ENCODE data around the gene LRRC4C.

DNA sequence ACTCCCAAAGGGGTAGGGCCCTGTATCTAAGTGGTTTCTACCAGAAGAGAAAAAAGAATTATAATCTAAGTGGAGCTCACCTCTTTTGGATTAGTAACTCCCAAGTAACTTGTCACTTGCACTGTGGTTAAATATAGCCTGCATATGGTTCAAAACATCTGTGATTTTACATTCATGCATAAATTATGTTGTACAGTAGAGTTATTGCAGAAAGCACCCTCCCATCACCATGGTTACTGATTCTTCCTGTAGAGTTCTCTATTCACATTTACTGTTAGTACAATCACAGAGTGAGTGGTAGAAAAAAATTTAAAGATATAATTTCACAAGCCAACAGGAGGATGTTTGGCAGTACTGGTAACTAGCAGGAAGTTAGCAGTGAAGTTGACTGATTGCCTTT is 80.4 kb downstream of the LRRC4C start:
- TF ChIP-seq, protein P1, sequence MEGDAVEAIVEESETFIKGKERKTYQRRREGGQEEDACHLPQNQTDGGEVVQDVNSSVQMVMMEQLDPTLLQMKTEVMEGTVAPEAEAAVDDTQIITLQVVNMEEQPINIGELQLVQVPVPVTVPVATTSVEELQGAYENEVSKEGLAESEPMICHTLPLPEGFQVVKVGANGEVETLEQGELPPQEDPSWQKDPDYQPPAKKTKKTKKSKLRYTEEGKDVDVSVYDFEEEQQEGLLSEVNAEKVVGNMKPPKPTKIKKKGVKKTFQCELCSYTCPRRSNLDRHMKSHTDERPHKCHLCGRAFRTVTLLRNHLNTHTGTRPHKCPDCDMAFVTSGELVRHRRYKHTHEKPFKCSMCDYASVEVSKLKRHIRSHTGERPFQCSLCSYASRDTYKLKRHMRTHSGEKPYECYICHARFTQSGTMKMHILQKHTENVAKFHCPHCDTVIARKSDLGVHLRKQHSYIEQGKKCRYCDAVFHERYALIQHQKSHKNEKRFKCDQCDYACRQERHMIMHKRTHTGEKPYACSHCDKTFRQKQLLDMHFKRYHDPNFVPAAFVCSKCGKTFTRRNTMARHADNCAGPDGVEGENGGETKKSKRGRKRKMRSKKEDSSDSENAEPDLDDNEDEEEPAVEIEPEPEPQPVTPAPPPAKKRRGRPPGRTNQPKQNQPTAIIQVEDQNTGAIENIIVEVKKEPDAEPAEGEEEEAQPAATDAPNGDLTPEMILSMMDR (IDR thresholded peaks at IDR 0.05): no peak
- no peak for TF ChIP-seq POLR2A (IDR thresholded peaks at IDR 0.05)
